ENCODE data around the gene GJD2.

The GJD2 gene

DNA sequence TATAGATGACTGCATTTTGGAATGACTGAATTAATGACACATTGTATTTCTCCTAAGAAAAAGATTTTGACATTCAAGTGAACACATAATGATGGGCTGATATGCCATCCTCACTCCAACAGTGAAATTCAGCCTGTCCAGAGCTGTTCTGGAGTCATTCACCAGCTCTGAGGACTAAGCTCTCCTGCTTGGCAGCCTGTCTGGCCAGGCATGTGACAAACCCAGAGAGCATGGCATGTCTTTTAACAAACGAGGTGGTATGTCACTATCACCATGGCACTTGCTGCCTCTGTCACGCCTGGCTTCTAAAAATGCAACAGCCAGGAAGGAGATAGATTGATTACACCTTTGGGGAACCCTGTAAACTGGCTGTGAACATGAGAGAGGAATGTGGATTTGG, 39.1 kb upstream of the GJD2 start:
- H3K4me1 ChIP-seq (ENCODE audit: insufficient read depth, poor library complexity, severe bottlenecking): no peaks in the 10 kb centered on the region
- peaks cover 76% of the 10 kb centered on the region for H3K27me3 ChIP-seq (ENCODE audit: insufficient read depth, poor library complexity, severe bottlenecking)
- H3K9me3 ChIP-seq (ENCODE audit: severe bottlenecking): no peaks in the 10 kb centered on the region
- H3K36me3 ChIP-seq (ENCODE audit: low read depth): no peaks in the 10 kb centered on the region
- no peak overlapping the region for H3K4me3 ChIP-seq (ENCODE audit: severe bottlenecking)
- H3K27ac ChIP-seq (ENCODE audit: poor library complexity, severe bottlenecking): no peak overlapping the region
- TF ChIP-seq, protein P1, sequence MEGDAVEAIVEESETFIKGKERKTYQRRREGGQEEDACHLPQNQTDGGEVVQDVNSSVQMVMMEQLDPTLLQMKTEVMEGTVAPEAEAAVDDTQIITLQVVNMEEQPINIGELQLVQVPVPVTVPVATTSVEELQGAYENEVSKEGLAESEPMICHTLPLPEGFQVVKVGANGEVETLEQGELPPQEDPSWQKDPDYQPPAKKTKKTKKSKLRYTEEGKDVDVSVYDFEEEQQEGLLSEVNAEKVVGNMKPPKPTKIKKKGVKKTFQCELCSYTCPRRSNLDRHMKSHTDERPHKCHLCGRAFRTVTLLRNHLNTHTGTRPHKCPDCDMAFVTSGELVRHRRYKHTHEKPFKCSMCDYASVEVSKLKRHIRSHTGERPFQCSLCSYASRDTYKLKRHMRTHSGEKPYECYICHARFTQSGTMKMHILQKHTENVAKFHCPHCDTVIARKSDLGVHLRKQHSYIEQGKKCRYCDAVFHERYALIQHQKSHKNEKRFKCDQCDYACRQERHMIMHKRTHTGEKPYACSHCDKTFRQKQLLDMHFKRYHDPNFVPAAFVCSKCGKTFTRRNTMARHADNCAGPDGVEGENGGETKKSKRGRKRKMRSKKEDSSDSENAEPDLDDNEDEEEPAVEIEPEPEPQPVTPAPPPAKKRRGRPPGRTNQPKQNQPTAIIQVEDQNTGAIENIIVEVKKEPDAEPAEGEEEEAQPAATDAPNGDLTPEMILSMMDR (IDR thresholded peaks at IDR 0.05; ENCODE audit: poor library complexity, severe bottlenecking): no peak
- no peak for ATAC-seq (ENCODE audit: low read depth)
- no peak for DNase-seq (ENCODE audit: low spot score)

DNA sequence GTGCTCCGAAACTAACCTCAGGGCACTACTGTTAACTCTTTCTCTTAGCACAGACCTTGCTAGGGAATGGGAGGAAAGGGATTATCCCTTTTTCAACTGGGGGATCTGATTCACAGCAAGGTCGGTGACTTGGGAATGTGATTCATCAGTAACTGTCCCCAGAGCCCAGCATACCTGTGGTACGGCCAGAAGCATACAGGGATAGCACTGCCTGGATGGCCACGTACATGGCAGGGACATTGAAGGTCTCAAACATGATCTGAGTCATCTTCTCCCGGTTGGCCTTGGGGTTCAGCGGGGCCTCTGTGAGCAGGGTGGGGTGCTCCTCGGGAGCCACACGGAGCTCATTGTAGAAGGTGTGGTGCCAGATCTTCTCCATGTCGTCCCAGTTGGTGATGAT, 38.3 kb upstream of the GJD2 start:
- no peaks in the 10 kb centered on the region for H3K9me3 ChIP-seq (ENCODE audit: severe bottlenecking)
- no peak overlapping the region for H3K4me3 ChIP-seq (ENCODE audit: severe bottlenecking)
- TF ChIP-seq, protein P1 (IDR thresholded peaks at IDR 0.05; ENCODE audit: poor library complexity, severe bottlenecking): no peak
- H3K27ac ChIP-seq (ENCODE audit: poor library complexity, severe bottlenecking): no peak overlapping the region
- ATAC-seq (ENCODE audit: low read depth): no peak
- DNase-seq (ENCODE audit: low spot score): no peak
- H3K27me3 ChIP-seq (ENCODE audit: insufficient read depth, poor library complexity, severe bottlenecking): peaks cover 84% of the 10 kb centered on the region
- no peaks in the 10 kb centered on the region for H3K4me1 ChIP-seq (ENCODE audit: insufficient read depth, poor library complexity, severe bottlenecking)
- no peaks in the 10 kb centered on the region for H3K36me3 ChIP-seq (ENCODE audit: low read depth)

GRCh38 chr15:34791701-34792100, 36.9 kb upstream of the GJD2 start:
- TF ChIP-seq, protein P1 (IDR thresholded peaks at IDR 0.05; ENCODE audit: poor library complexity, severe bottlenecking): no peak
- H3K9me3 ChIP-seq (ENCODE audit: severe bottlenecking): no peaks in the 10 kb centered on the region
- H3K27me3 ChIP-seq (ENCODE audit: insufficient read depth, poor library complexity, severe bottlenecking): peaks cover 84% of the 10 kb centered on the region

DNA sequence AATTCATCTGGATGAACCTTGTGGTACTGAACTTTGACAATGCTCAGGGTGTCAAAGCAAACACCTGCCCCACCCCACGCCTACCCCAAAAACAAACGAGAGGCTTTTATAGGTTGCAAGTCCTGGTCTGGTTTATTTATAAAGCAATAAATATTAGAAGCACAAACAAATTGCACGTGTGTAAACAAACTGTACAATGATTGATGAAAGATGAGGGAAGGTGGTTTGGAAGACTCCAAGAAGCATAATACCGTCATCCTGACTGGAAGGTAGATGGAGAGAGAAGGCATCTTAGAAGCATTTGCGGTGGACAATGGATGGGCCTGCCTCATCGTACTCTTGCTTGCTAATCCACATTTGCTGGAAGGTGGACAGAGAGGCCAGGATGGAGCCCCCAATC, 35.3 kb upstream of the GJD2 start:
- DNase-seq (ENCODE audit: low spot score): no peak
- no peak for ATAC-seq (ENCODE audit: low read depth)
- TF ChIP-seq, protein P1 (IDR thresholded peaks at IDR 0.05; ENCODE audit: poor library complexity, severe bottlenecking): no peak
- H3K4me3 ChIP-seq (ENCODE audit: severe bottlenecking): no peak overlapping the region
- no peaks in the 10 kb centered on the region for H3K4me1 ChIP-seq (ENCODE audit: insufficient read depth, poor library complexity, severe bottlenecking)
- no peaks in the 10 kb centered on the region for H3K9me3 ChIP-seq (ENCODE audit: severe bottlenecking)
- no peak overlapping the region for H3K27ac ChIP-seq (ENCODE audit: poor library complexity, severe bottlenecking)
- no peaks in the 10 kb centered on the region for H3K36me3 ChIP-seq (ENCODE audit: low read depth)
- H3K27me3 ChIP-seq (ENCODE audit: insufficient read depth, poor library complexity, severe bottlenecking): peaks cover 70% of the 10 kb centered on the region

More at GRCh38 chr15:34791701-34792100, 36.9 kb upstream of the GJD2 start:
- H3K4me3 ChIP-seq (ENCODE audit: severe bottlenecking): no peak overlapping the region
- no peaks in the 10 kb centered on the region for H3K4me1 ChIP-seq (ENCODE audit: insufficient read depth, poor library complexity, severe bottlenecking)
- H3K36me3 ChIP-seq (ENCODE audit: low read depth): no peaks in the 10 kb centered on the region
- no peak for DNase-seq (ENCODE audit: low spot score)
- no peak overlapping the region for H3K27ac ChIP-seq (ENCODE audit: poor library complexity, severe bottlenecking)
- no peak for ATAC-seq (ENCODE audit: low read depth)

GRCh38 chr15:34789326-34789725, 34.5 kb upstream of the GJD2 start:
- TF ChIP-seq, protein P1 (IDR thresholded peaks at IDR 0.05; ENCODE audit: poor library complexity, severe bottlenecking): no peak
- no peak for DNase-seq (ENCODE audit: low spot score)
- Histone ChIP-seq H3K36me3 (ENCODE audit: low read depth) (no peaks in the 10 kb centered on the region), H3K4me3 (ENCODE audit: severe bottlenecking) (no peak overlapping the region), H3K27ac (ENCODE audit: poor library complexity, severe bottlenecking) (no peak overlapping the region), H3K4me1 (ENCODE audit: insufficient read depth, poor library complexity, severe bottlenecking) (no peaks in the 10 kb centered on the region), H3K9me3 (ENCODE audit: severe bottlenecking) (no peaks in the 10 kb centered on the region), H3K27me3 (ENCODE audit: insufficient read depth, poor library complexity, severe bottlenecking) (peaks cover 62% of the 10 kb centered on the region)
- ATAC-seq (ENCODE audit: low read depth): no peak

Data from RWPE2 (cell line).